Prostate gland (tissue), 2 donors: ENCODE results near the gene LDB2. TPM values are rescaled to one million over a fixed set of nuclear protein-coding genes. Genes with fewer than 3 reads are reported as not detected.

Experiments used
- DNase-seq: peaks from one replicate; pipeline ENCODE4 v3.0.0-alpha.2; 2019; ENCODE audit warnings: low spot score
- H3K27ac ChIP-seq, 2 donors: fragments of 200-600 bp; sonication (generic); 2 replicates each; pipeline ENCODE4 v1.5.1; 2017 to 2019
- H3K27me3 ChIP-seq: fragments of 200-600 bp; sonication (generic); replicated peaks from 2 replicates; pipeline ENCODE4 v1.5.1; 2019; ENCODE audit not compliant: insufficient read depth
- H3K36me3 ChIP-seq, 2 donors: fragments of 200-600 bp; sonication (generic); 1 replicate in 1 of 2; 2 replicates in 1 of 2; pipeline versions ENCODE4 v1.5.1 to v1.8.1; 2017 to 2019
- H3K4me1 ChIP-seq: fragments of 200-600 bp; sonication (generic); replicated peaks from 2 replicates; pipeline ENCODE4 v1.5.1; 2019
- H3K4me3 ChIP-seq, 2 donors: fragments of 200-600 bp; sonication (generic); 2 replicates each; pipeline ENCODE4 v1.5.1; 2017 to 2019
- H3K9me3 ChIP-seq: fragments of 200-600 bp; sonication (generic); 2 replicates; pipeline ENCODE4 v1.5.1; 2017
- POLR2A ChIP-seq: fragments of 450-650 bp; IDR thresholded peaks from one replicate; pipeline ENCODE4 v1.6.1; 2016; ENCODE audit warnings: antibody characterized with exemption, mild to moderate bottlenecking
- POLR2AphosphoS5 ChIP-seq: sonication (generic); formaldehyde crosslinking; IDR thresholded peaks from one replicate; pipeline ENCODE4 v1.6.1; 2017; ENCODE audit warnings: antibody characterized with exemption
- WGBS: methylation state at CpG from one replicate; pipeline ENCODE4 v1.1.5; 2018; 5-methylcytosine and 5-hydroxymethylcytosine counted together
- intact Hi-C: fragments of 100-400 bp; cut with DNase I; formaldehyde crosslinking; loops from one replicate; pipeline ENCODE4 v1.14.2; 2022
- total RNA-seq, 2 donors: library from RNA; depleted of rRNA; stranded (reverse); fragments of >200 nt; gene quantifications; one replicate each; pipeline ENCODE4 v1.1.0, GENCODE V29; 2016
- TF ChIP-seq, protein P1 (sequence below), 4 experiments: fragments of 200-600 bp in 2 of 4; fragments of 450-650 bp in 2 of 4; sonication (generic) in 2 of 4; IDR thresholded peaks; 1 replicate in 3 of 4; 2 replicates in 1 of 4; pipeline ENCODE4 v1.5.1; 2016 to 2019; ENCODE audit warnings: antibody characterized with exemption in 4 of 4, mild to moderate bottlenecking in 2 of 4, moderate library complexity in 2 of 4

Gene LDB2
- total RNA-seq, 2 donors from 2014 or later: 6.0 to 37.7 TPM

DNA sequence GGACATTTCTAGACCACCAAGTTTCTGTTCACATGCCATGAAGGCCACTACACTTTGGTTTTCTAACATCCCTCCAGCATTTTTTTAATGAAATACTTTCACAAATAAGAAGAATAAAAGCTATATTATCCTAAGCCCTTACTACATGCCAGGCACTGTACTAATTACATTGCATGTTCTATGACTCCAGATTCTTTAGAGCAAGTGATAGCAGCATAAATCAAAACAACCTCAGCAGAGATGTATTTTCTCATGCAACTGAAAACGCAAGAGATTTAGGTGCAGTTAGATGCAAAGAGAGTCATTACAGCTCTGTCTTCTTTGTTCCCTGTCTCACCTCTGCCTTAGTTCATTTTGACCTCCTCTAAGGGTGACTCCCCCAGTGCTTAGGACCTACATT is 230.0 kb downstream of the LDB2 start:
- TF ChIP-seq, protein P1, sequence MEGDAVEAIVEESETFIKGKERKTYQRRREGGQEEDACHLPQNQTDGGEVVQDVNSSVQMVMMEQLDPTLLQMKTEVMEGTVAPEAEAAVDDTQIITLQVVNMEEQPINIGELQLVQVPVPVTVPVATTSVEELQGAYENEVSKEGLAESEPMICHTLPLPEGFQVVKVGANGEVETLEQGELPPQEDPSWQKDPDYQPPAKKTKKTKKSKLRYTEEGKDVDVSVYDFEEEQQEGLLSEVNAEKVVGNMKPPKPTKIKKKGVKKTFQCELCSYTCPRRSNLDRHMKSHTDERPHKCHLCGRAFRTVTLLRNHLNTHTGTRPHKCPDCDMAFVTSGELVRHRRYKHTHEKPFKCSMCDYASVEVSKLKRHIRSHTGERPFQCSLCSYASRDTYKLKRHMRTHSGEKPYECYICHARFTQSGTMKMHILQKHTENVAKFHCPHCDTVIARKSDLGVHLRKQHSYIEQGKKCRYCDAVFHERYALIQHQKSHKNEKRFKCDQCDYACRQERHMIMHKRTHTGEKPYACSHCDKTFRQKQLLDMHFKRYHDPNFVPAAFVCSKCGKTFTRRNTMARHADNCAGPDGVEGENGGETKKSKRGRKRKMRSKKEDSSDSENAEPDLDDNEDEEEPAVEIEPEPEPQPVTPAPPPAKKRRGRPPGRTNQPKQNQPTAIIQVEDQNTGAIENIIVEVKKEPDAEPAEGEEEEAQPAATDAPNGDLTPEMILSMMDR (IDR thresholded peaks at IDR 0.05): no peak
- TF ChIP-seq POLR2A: no peak
- no peak for TF ChIP-seq POLR2AphosphoS5
- DNase-seq: no peak
- Histone ChIP-seq H3K36me3 (no peaks in the 10 kb centered on the region), H3K27me3 (no peaks in the 10 kb centered on the region), H3K9me3 (no peaks in the 10 kb centered on the region), H3K4me1 (no peaks in the 10 kb centered on the region), H3K27ac (no peak overlapping the region), H3K4me3 (no peak overlapping the region)
- intact Hi-C loops: no loop called here
- 100% methylated on average over 1 of the region's 1 CpG for WGBS

DNA sequence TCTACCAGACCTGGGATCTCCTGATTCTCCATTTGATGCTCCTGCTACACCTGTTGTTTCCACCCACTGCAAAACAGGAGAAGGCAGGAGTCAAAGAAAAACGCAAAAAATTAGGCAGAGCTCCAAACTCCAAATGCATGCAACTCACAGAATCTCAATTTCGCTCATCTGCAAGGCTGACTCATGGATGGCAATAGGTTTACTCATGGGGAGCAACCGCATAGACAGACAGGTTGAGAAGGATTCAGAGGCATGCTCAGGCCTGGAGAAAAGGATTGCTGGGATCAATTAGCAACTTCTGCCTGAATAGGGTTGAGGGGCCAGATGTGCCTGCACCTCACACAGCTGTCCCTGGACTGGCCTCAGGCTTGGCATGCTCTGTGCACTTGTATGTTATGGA is 231.0 kb downstream of the LDB2 start:
- no peaks in the 10 kb centered on the region for H3K4me1 ChIP-seq
- no peak for DNase-seq
- no peaks in the 10 kb centered on the region for H3K36me3 ChIP-seq
- H3K27me3 ChIP-seq: no peaks in the 10 kb centered on the region
- H3K9me3 ChIP-seq: no peaks in the 10 kb centered on the region
- no peak overlapping the region for H3K27ac ChIP-seq
- no peak overlapping the region for H3K4me3 ChIP-seq
- TF ChIP-seq POLR2A: no peak
- TF ChIP-seq POLR2AphosphoS5: no peak
- TF ChIP-seq, protein P1 (IDR thresholded peaks at IDR 0.05): no peak
- WGBS: 81% methylated on average over 3 of the region's 3 CpGs
- intact Hi-C loops: no loop called here

DNA sequence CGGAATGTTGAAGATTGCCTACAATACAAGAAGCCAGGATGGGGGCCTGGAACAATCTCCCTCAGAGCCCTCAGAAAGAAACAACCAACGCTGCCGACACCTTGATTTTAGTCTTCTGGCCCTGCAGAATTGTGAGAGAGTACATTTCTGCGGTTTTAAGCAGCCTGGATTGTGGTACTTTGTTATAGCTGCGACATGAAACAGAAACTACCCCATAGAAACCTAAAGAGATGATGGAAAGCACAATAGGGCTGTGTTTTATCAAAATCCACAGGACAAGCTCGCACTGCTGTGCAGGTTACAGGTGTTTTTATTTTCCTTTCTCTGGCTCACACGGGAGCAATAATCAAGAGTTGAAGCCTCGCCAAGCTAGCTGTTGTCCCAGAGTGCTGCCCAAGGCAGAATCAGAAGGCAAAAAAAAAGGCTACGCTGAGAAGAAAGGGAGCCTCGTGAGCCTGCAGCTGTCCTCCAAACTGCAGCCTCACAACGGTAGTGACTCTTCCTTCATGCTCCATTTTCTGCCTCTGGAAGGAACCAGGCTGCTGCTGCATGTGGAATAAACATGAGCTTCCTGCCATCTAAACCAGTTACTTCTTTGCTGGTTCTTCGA is 232.4 kb downstream of the LDB2 start:
- 77% methylated on average over 12 of the region's 12 CpGs for WGBS
- H3K4me1 ChIP-seq: no peaks in the 10 kb centered on the region
- H3K36me3 ChIP-seq: no peaks in the 10 kb centered on the region
- no peak overlapping the region for H3K27ac ChIP-seq
- no peak overlapping the region for H3K4me3 ChIP-seq
- H3K9me3 ChIP-seq: no peaks in the 10 kb centered on the region
- no peak for DNase-seq
- no peaks in the 10 kb centered on the region for H3K27me3 ChIP-seq
- TF ChIP-seq, protein P1 (IDR thresholded peaks at IDR 0.05): no peak
- TF ChIP-seq POLR2A (no peak), POLR2AphosphoS5 (no peak)
- intact Hi-C loops: no loop called here

DNA sequence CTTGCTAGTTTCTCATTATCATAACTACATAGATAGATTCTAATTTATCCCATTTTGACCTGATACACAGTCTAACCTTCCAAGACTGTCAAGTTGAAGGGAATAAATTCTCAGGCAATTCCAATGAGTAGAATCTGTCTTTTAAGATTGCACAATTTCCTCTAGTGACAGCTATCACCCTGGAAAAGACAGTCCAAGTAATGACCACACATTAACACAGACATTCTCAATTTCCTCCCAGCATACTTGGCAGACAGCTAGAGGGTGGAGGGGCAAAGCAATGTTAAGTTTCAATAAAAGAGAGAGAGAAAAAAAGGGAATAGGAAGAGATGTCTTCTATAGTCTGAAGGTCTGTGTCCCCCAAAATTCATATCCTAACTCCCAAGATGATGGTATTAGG is 234.7 kb downstream of the LDB2 start:
- Histone ChIP-seq H3K27me3 (no peaks in the 10 kb centered on the region), H3K4me1 (no peaks in the 10 kb centered on the region), H3K36me3 (no peaks in the 10 kb centered on the region)

DNA sequence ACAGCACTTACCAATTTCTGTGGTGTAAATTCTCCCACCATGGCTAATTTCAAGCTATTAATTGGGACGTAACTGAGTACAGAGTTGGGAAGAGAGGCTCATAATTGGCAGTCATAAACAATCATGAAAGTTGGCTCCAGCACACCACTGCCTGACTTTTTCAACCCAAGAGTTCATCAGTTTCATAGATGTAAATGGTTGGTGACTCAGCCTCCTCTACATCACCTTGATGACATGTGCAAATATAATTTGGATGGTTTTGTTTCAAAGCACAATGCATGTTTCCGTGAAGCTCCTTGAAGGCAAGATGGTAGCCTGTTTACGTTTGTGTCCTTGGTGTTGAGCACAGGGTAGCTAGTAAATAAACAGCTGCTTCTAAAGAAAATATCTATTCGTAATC is 235.1 kb downstream of the LDB2 start:
- DNase-seq: no peak
- H3K36me3 ChIP-seq: no peaks in the 10 kb centered on the region
- intact Hi-C loops: no loop called here
- H3K4me1 ChIP-seq: no peaks in the 10 kb centered on the region
- H3K9me3 ChIP-seq: no peaks in the 10 kb centered on the region
- H3K27me3 ChIP-seq: no peaks in the 10 kb centered on the region
- no peak for TF ChIP-seq POLR2A
- no peak for TF ChIP-seq POLR2AphosphoS5
- TF ChIP-seq, protein P1 (IDR thresholded peaks at IDR 0.05): no peak
- H3K27ac ChIP-seq: no peak overlapping the region
- no peak overlapping the region for H3K4me3 ChIP-seq
- WGBS: 83% methylated on average over 4 of the region's 4 CpGs

More for the DNA sequence above, 234.7 kb downstream of the LDB2 start:
- intact Hi-C loops: no loop called here
- no peak for DNase-seq
- H3K4me3 ChIP-seq: no peak overlapping the region
- TF ChIP-seq, protein P1 (IDR thresholded peaks at IDR 0.05): no peak
- TF ChIP-seq POLR2AphosphoS5 (no peak), POLR2A (no peak)
- no peaks in the 10 kb centered on the region for H3K9me3 ChIP-seq
- H3K27ac ChIP-seq: no peak overlapping the region
